ENCODE data around the gene SFXN2. TPM values are rescaled to one million over a fixed set of nuclear protein-coding genes. Genes with fewer than 3 reads are reported as not detected.
"Not testable (repeated sequence)": the region's sequence is repeated elsewhere in the genome, so short reads cannot be mapped to it uniquely, and the experiment has no call there.

SFXN2 gene
- total RNA-seq, 2 experiments from 2014 or later, result 23.6 to 28.0 TPM

DNA sequence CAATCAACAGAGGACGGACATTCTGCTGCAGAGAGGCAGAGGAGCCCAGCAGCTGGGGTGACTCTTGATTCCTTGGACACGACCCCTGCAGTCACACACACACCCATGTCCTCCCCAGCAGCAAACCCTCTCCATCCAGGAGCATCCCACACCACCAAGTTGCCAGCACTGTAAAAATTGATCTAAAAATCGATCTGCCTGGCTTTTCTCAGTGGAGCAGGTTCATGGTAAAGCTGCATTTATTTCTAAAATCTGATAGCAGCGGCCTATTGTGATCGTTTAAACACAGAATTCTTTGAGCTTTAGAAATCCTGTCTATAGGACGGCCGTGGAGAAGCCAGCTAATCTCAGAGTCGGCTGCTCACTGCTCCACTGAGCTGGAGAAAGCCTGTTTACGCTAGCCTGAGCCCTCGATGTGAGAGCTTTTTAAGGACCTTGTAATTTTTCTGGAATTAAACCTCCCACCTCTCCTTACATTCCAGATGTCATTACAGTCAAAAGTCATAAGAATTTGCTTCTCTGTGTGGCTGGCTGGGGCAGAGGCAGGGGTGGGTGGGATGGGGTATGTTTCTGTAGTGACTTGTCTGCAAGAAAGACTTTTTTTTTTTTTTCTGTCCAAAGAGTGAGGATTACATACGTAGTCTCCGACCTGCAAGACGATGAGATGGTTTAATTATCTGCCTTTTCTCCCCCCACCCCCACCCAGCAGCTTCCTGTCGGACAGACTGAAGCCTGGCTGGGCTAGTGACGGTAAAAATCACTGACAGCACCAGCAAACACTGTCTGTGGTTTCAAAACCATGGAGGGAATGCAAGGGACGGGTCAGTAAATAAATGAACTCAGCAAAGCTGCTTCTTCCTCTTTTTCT lies 38.5 kb upstream of the SFXN2 start:
- H3K9me3 Mint-ChIP-seq, result no peaks in the 10 kb centered on the region
- H3K4me3 Mint-ChIP-seq, result no peak overlapping the region
- H3K27me3 Mint-ChIP-seq, result no peaks in the 10 kb centered on the region
- DNase-seq, result no peak
- H3K27ac Mint-ChIP-seq, result no peak overlapping the region
- no peaks in the 10 kb centered on the region for H3K36me3 Mint-ChIP-seq
- peaks cover 39% of the 10 kb centered on the region for H3K4me1 Mint-ChIP-seq

DNA sequence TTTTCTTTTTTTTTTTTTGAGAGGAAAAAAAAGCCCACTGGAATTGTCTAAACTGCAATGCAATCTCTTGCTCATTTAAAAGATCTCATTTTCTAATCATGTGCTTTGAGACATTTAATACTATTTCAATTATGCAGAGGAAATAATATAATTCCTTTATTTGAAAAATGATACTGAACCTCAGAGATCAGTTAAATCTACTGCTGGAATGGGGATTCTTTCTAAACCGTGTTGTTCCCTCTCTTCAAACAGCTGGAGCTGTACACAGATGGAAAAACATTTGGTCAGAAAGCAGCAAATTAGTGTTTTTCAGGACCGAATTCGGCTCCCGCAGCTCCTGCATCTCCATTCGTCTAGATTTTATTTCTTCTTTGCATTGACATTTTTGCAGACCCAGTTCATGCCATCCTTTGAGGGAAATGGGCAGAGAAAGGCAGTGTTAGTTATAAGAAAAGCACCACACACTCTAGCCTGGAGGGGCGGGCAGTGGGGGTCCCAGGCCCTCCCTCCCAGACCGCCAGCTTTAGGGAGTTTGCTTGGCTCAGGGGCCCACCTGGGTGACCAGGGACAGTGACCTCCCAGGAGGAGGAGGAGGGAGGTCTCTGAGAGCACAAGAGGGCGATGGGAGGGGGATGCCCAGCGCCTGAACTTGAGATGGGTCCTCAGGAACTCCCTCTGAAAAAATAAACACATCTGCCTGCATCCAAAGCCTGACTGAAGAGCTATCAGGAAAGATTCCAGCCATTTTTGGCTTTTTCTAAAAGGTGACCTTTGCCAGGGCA lies 37.7 kb upstream of the SFXN2 start:
- Mint-ChIP-seq H3K27me3 (no peaks in the 10 kb centered on the region), H3K4me1 (peaks cover 44% of the 10 kb centered on the region), H3K9me3 (no peaks in the 10 kb centered on the region), H3K36me3 (peaks cover 4% of the 10 kb centered on the region), H3K27ac (no peak overlapping the region), H3K4me3 (no peak overlapping the region)
- no peak for DNase-seq

DNA sequence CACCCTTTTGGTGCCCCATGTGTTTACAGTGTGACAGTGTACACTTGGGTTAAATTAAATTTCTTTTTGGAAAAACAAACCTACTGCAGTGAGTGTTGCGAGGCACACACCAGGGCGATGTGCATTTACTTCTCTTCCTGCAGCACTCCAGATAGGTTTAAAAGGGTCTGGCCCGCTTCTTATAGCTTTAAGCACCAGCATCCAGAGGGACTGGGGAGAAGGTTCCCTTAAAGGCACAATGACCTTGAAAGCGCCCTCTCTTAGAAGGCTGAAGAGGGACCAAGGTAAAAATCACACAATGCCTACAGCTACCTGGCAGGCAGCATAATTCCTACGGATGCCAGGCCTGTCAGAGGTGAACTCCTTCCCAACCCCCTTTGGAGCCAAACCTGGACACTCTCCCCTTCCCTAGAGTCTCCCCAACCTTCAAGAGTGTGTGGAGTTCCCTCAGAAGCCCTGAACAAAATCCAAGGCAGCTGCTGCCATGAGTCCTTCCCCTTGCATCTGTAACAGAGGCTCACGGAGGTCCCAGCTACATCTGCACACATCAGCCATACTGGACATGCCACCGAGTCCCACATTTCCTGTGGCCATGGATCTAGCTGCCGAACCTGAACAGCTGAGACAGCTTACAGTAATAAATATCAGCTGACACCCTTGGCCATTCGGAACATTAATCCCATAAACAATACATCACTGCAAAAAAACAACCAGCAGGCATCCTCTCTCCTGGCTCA lies 36.9 kb upstream of the SFXN2 start:
- Mint-ChIP-seq H3K36me3 (peaks cover 10% of the 10 kb centered on the region), H3K9me3 (no peaks in the 10 kb centered on the region), H3K27ac (no peak overlapping the region), H3K4me1 (peaks cover 51% of the 10 kb centered on the region), H3K27me3 (no peaks in the 10 kb centered on the region), H3K4me3 (no peak overlapping the region)
- DNase-seq, result no peak

DNA sequence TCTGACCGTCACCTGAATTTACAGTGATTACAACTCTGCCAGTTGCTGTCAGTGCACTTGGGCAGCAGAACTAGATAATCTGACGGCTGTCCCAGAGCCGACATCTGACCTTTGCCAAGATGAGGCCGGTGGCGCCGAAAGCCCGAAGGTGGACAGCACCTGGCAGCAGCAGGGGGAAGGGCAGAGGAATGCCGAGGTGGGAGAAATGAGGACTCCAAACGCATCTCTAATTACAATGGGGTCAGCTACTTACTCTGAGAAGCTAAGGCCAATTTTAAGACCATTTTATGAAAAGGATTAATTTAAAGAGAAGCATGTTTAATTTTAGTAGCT lies 36.4 kb upstream of the SFXN2 start:
- Mint-ChIP-seq H3K27me3 (no peaks in the 10 kb centered on the region), H3K27ac (no peak overlapping the region), H3K36me3 (peaks cover 10% of the 10 kb centered on the region), H3K9me3 (no peaks in the 10 kb centered on the region), H3K4me3 (no peak overlapping the region), H3K4me1 (peaks cover 50% of the 10 kb centered on the region)
- DNase-seq, result no peak

DNA sequence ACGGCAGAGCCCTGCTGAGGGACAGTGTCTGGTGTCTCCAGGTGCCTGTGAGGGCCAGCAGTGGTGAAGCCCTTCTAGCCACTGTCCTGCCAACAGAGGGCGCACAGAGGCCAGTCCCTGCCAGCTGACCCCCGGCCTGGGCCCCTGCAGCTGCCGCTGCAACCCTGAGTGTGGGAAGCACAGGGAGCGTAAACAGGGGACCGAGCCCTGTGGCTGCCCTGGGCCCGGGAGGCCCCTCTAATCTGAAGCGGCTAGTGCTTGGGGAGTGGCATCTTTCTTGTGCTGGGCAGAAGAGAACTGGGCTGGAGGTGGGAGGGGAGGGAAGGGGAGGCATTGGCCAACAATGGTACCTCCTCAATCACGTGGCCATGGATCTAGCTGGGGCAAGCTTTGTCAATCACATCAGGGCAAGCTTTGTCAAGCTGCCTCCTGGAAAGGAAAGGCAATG lies 35.6 kb upstream of the SFXN2 start:
- no peak for DNase-seq
- Mint-ChIP-seq H3K4me1 (peaks cover 44% of the 10 kb centered on the region), H3K27me3 (no peaks in the 10 kb centered on the region), H3K9me3 (no peaks in the 10 kb centered on the region), H3K36me3 (peaks cover 12% of the 10 kb centered on the region), H3K27ac (no peak overlapping the region), H3K4me3 (no peak overlapping the region)

DNA sequence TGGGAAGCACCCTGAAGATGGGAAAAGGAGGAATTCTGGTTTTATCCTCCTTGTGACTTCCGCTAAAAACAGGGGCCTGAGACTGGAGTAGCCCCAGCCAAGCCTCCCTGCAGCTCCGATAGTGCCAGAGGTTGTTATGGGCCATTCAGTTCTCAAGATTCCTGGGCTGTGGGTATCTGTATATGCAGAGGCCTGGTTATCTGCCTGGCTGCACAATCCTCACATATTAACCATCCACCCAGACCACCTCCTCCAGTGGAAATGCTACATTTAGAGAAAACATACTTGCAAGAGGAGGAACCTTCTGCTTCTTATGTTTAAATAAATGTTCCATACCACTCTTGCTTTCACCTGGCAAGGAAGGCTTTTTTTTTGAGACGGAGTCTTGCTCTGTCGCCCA lies 34.8 kb upstream of the SFXN2 start:
- no peaks in the 10 kb centered on the region for H3K27me3 Mint-ChIP-seq
- peaks cover 14% of the 10 kb centered on the region for H3K36me3 Mint-ChIP-seq
- H3K4me1 Mint-ChIP-seq, result peaks cover 37% of the 10 kb centered on the region

DNA sequence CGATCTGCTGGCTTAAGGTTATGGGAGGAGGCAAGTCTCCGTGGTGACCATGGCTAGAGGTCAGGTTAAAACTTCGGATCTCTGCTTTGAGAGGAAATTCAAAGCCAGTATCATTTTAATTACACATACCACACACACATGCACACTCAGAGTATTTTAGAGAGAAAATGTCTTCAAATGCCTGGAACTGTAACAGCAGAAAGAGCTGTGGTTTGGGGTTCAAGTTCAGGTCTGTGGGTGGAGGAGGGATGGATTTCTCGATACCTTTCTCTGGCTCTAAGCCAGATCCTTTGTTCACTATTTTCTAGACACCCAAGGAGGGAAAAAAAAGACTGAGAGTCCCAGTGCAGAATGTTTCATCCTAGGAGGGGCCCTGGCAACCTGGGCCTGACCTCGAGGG lies 32.7 kb upstream of the SFXN2 start:
- H3K27ac Mint-ChIP-seq, result peak overlapping the region; percentile 34
- no peak overlapping the region for H3K4me3 Mint-ChIP-seq
- DNase-seq, result no peak
- H3K27me3 Mint-ChIP-seq, result no peaks in the 10 kb centered on the region
- peaks cover 16% of the 10 kb centered on the region for H3K36me3 Mint-ChIP-seq
- H3K9me3 Mint-ChIP-seq, result no peaks in the 10 kb centered on the region
- peaks cover 17% of the 10 kb centered on the region for H3K4me1 Mint-ChIP-seq

More for the DNA sequence above, 34.8 kb upstream of the SFXN2 start:
- DNase-seq, result no peak
- Mint-ChIP-seq H3K9me3 (no peaks in the 10 kb centered on the region), H3K4me3 (no peak overlapping the region), H3K27ac (no peak overlapping the region)

DNA sequence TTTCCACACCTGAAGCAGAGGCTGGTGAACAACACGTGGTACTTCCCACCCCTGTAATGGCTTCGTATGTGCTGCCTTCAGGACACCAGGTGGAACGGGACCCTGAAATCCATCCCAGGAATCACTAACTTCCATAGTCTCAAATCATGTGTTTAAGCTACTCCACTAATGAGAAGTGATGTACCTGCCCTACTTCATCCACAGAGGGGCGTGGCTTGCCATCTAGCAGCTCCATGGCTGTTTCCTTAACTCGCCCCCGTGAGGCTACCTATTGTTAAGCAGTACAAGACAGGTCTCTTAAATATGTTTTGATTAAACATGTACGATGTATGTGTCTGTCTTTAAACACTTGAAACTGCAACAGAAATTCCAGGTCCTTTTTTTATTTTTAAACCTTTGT lies 32.0 kb upstream of the SFXN2 start:
- Mint-ChIP-seq H3K9me3 (no peaks in the 10 kb centered on the region), H3K4me3 (no peak overlapping the region), H3K4me1 (peaks cover 16% of the 10 kb centered on the region), H3K27me3 (no peaks in the 10 kb centered on the region), H3K27ac (no peak overlapping the region), H3K36me3 (peaks cover 16% of the 10 kb centered on the region)
- no peak for DNase-seq

DNA sequence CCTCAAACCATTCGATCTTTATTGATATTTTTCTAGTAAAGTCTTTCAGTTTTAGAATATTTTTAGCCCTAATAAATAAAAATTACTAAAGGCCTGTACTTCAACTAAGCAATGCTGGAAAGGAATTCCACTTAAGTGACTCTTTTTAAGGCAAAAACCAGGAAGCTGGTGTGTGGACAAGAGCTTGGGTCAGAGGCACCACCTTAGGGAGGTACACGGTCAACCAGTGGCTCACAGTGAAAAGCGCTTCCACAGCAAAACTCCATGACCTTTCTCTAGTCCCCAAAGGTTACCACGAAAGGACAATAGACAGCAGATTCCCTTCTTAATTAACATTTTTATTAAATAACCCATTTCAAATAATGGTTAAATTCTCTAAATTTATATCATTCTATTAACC lies 31.5 kb upstream of the SFXN2 start:
- Mint-ChIP-seq H3K4me3 (no peak overlapping the region), H3K36me3 (peaks cover 16% of the 10 kb centered on the region), H3K27me3 (no peaks in the 10 kb centered on the region), H3K9me3 (no peaks in the 10 kb centered on the region), H3K27ac (no peak overlapping the region), H3K4me1 (peaks cover 16% of the 10 kb centered on the region)
- DNase-seq, result no peak

DNA sequence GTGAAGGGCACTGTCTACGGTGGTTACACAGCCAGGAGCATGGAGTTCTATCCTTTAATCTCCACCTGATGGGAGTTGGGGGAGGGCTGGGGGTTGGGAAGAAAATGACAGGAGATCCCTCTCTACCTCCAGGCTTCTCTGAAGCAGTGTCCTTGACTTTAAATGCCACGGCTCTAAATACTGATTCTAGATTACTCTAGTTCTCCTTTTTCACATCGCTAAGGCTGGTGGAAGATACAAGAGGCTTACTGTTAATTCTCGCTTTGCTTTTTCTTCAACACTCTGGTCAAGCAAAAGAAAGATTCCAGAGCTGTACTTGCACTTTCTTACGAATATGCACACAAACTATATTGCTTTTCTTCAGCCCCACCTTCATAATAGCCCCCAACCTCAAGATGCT lies 30.7 kb upstream of the SFXN2 start:
- no peak for DNase-seq
- Mint-ChIP-seq H3K9me3 (no peaks in the 10 kb centered on the region), H3K4me1 (peaks cover 13% of the 10 kb centered on the region), H3K27me3 (no peaks in the 10 kb centered on the region), H3K27ac (no peak overlapping the region), H3K4me3 (no peak overlapping the region), H3K36me3 (peaks cover 16% of the 10 kb centered on the region)

DNA sequence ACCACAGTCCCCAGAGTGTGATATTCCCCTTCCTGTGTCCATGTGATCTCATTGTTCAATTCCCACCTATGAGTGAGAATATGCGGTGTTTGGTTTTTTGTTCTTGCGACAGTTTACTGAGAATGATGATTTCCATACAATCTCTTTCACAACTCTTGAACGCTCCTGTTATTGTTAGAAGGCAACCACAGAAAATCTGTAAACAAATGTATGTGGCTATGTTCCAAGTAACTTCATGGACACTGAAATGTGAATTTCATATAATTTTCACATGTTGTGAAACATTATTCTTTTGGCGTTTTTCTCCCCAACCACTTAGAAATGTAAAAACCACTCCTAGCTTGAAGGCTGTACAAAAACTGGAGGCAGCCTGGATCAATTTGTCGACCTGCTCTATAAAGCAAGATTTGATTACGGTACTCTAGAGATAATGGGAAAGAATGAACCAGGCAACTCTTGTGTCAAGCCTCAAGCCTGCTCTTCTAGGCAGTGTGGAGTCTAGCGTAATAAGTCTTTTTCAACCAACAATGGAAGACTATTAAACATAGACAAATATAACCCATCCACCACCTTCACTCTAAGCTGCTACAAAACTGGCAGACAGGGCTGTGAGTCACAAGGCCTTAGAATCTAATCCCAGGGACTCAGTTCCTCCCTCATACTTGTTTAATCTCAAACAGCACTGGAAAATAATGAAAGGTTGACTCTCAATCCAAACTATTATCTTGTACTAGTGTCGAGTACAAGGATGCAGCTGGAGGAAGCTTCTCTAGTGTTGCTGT lies 23.0 kb upstream of the SFXN2 start:
- Mint-ChIP-seq H3K9me3 (no peaks in the 10 kb centered on the region), H3K4me3 (no peak overlapping the region), H3K4me1 (no peaks in the 10 kb centered on the region)

DNA sequence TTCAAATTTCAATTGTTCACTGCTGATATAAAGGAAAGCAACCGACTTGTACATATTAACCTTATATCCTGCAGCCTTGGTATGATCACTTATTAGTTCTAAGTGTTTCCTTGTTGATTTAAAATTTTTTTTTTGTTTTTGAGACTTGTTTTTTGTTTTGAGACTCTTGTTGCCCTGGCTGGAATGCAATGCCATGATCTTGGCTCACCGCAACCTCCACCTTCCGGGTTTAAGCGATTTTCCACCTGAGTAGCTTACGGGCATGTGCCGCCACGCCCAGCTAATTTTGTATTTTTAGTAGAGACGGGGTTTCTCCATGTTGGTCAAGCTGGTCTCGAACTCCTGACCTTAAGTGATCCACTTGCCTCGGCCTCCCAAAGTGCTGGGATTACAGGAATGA lies 19.0 kb upstream of the SFXN2 start:
- H3K27me3 Mint-ChIP-seq, H3K4me3 Mint-ChIP-seq, DNase-seq, H3K9me3 Mint-ChIP-seq, H3K27ac Mint-ChIP-seq, H3K4me1 Mint-ChIP-seq: not testable (repeated sequence)
- H3K36me3 Mint-ChIP-seq, result peaks cover 12% of the 10 kb centered on the region

More for the DNA sequence above, 23.0 kb upstream of the SFXN2 start:
- Mint-ChIP-seq H3K36me3 (peaks cover 5% of the 10 kb centered on the region), H3K27me3 (no peaks in the 10 kb centered on the region), H3K27ac (no peak overlapping the region)
- no peak for DNase-seq

DNA sequence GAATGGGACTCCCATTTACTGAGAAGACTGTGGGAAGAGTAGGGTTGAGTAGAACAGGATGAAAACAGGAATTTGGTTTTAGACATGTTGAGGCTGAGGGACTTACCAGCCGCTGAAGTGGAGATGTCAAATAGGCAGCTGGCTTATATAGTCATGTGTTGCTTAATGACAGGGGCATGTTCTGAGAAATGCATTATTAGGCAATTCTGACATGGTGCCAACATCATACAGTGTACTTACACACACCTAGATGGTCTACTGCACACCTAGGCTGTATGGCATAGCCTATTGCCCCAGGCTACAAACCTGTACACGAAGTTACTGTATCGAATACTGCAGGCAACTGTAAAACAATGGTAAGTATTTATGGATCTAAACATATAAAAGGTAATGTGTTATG lies 17.7 kb upstream of the SFXN2 start:
- Mint-ChIP-seq H3K4me1 (peaks cover 4% of the 10 kb centered on the region), H3K4me3 (no peak overlapping the region), H3K36me3 (peaks cover 12% of the 10 kb centered on the region), H3K27ac (no peak overlapping the region), H3K9me3 (no peaks in the 10 kb centered on the region), H3K27me3 (no peaks in the 10 kb centered on the region)
- DNase-seq, result no peak

DNA sequence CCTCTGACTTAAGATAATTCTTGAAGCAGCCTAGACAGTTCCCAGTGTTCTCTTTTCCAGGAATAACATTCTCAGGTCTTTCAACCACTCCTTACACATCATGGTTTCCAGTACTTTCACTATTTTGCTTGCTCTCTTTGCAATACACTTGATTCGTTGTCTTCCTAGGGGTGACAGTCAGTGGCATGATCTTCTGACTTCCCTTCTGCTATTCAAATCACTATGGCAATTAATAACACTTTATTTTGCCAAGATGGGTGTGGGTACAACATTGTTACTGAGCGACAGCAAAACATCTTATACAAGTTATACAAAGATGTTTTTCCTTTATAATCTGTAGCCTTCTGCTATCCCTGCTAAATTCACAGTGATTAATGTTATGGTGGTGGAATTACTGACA lies 15.5 kb upstream of the SFXN2 start:
- Mint-ChIP-seq H3K4me3 (no peak overlapping the region), H3K27ac (no peak overlapping the region), H3K36me3 (peaks cover 12% of the 10 kb centered on the region), H3K27me3 (no peaks in the 10 kb centered on the region), H3K9me3 (no peaks in the 10 kb centered on the region), H3K4me1 (peaks cover 10% of the 10 kb centered on the region)
- no peak for DNase-seq

Measured in activated naive CD8-positive, alpha-beta T cell treated with anti-CD3 and anti-CD28 coated beads for 36 hours (primary cell).